ENCODE measurements around the gene ABHD17C. TPM values are rescaled to one million over a fixed set of nuclear protein-coding genes. Genes with fewer than 3 reads are reported as not detected.

Gene ABHD17C
- total RNA-seq, 1 donor: 15.5 TPM

DNA sequence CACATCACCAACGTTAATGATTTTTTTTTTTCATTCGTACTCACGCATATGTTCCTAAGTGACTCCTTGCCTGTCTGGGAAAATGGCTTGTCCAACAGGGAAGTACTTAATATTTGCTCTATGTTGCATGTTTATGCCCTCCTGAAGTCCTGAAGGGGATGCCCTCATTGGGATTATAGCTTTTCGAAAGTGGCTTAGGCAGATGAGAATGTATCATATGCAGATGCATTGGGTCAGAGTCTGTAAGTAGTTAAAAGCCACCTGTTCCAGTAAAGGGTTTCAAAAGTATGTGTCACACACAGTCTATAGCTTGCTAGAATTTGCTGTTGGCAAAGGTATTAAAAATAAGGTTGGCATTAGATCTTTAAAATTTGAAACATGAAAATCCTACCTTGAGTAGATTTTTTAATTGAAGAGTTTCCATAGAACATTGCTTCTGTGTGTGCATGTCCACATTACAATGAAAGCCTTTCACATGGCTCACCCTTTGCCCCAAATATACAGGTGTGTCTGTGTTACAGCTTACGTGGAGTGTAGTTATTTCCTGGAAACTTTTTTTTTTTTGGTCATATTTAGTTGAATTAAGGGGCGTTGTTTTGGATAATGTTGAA is 2.1 kb downstream of the ABHD17C start:
- no peak for DNase-seq (ENCODE audit: low read depth)
- TF ChIP-seq, protein P1, sequence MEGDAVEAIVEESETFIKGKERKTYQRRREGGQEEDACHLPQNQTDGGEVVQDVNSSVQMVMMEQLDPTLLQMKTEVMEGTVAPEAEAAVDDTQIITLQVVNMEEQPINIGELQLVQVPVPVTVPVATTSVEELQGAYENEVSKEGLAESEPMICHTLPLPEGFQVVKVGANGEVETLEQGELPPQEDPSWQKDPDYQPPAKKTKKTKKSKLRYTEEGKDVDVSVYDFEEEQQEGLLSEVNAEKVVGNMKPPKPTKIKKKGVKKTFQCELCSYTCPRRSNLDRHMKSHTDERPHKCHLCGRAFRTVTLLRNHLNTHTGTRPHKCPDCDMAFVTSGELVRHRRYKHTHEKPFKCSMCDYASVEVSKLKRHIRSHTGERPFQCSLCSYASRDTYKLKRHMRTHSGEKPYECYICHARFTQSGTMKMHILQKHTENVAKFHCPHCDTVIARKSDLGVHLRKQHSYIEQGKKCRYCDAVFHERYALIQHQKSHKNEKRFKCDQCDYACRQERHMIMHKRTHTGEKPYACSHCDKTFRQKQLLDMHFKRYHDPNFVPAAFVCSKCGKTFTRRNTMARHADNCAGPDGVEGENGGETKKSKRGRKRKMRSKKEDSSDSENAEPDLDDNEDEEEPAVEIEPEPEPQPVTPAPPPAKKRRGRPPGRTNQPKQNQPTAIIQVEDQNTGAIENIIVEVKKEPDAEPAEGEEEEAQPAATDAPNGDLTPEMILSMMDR (IDR thresholded peaks at IDR 0.05; ENCODE audit: insufficient read depth, low read length): no peak
- peak overlapping the region; percentile 93 for H3K4me3 ChIP-seq (ENCODE audit: low read depth, low read length)

GRCh38 chr15:80698676-80699075 is 3.6 kb downstream of the ABHD17C start:
- TF ChIP-seq, protein P1 (IDR thresholded peaks at IDR 0.05; ENCODE audit: insufficient read depth, low read length): no peak
- no peak overlapping the region for H3K4me3 ChIP-seq (ENCODE audit: low read depth, low read length)
- DNase-seq (ENCODE audit: low read depth): no peak

GRCh38 chr15:80699981-80700380 is 4.9 kb downstream of the ABHD17C start:
- TF ChIP-seq, protein P1 (IDR thresholded peaks at IDR 0.05; ENCODE audit: insufficient read depth, low read length): no peak
- H3K4me3 ChIP-seq (ENCODE audit: low read depth, low read length): no peak overlapping the region
- no peak for DNase-seq (ENCODE audit: low read depth)

DNA sequence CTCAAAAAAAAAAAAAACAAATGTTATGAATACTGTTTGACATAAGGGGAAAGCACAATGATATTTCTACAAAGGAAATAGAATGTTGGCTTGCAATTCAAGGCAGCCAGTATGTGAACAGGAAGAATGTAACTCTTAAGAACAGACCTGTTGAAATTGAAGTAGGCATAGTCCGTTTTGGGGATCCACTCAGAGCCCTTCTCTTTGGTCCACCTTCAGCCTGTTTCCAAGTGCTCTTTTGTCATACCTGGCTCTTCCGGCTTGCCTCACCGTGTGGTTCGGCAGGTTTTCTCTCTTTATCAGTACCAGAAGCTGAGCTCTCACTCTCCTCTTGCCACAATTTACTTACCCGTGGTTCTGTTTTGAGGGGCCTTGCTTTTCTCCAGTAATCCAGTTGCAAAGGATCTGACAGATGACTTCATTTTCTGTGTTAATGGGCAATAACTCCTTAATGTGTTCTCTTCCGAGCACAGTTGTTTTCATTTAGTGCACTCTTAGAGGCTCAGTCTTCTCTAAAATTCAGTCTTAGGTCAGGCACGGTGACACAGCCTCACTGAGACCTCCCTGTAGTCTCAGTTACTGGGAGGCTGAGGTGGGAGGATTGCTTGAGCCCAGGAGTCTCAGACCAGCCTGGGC is 6.7 kb downstream of the ABHD17C start:
- no peak overlapping the region for H3K4me3 ChIP-seq (ENCODE audit: low read depth, low read length)
- TF ChIP-seq, protein P1 (IDR thresholded peaks at IDR 0.05; ENCODE audit: insufficient read depth, low read length): no peak
- no peak for DNase-seq (ENCODE audit: low read depth)

DNA sequence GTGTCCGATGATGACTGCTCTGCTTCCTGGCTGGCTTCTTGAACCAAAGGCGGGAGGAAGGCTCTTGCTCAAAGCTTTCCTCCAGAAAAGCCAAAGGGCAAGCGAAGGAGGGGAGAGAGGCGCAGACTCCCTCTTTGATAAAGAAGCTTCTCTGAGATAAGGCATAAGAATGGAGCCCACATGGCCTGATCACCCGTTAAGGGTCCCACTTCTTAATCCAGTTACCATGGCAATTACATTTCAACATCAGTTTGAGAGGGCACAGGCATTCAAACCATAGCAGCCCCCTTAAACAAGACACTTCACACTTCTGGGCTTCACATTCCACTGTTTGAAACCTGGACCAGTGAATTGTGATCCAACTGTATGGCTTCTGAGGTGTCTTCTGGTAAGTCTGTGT is 8.0 kb downstream of the ABHD17C start:
- TF ChIP-seq, protein P1 (IDR thresholded peaks at IDR 0.05; ENCODE audit: insufficient read depth, low read length): no peak

DNA sequence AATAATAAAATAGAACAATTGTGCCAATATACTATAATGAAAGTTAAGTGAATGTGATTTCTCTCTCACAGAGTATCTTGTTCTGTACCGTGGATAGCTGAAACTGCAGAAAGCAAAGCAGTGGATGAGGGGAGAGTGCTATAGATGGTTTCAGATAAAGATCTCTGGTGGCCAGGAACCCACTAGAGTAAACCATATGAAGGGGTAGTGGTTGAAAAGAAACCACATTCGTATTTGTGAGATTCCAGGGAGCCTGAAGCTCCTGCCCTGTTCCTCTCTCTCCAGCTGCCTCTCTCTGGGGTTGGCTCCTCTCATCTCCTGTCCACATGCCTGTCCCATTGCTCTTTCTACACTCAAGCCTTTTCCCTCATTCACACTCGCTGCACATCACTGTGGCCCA is 8.9 kb downstream of the ABHD17C start:
- H3K4me3 ChIP-seq (ENCODE audit: low read depth, low read length): no peak overlapping the region
- TF ChIP-seq, protein P1 (IDR thresholded peaks at IDR 0.05; ENCODE audit: insufficient read depth, low read length): no peak
- no peak for DNase-seq (ENCODE audit: low read depth)

More for the DNA sequence above, 8.0 kb downstream of the ABHD17C start:
- H3K4me3 ChIP-seq (ENCODE audit: low read depth, low read length): no peak overlapping the region
- DNase-seq (ENCODE audit: low read depth): no peak
